Sigmoid colon (tissue), 3 donors: ENCODE measurements around the gene RPL18A.

Experiments
- POLR2A ChIP-seq, 2 donors: fragments of 450-650 bp; IDR thresholded peaks; one replicate each; pipeline ENCODE4 v1.6.1; 2016; ENCODE audit warnings: antibody characterized with exemption in 2 of 2, mild to moderate bottlenecking in 2 of 2, moderate library complexity in 2 of 2
- TF ChIP-seq, protein P1 (sequence below), 4 experiments: fragments of 450-650 bp in 3 of 4; fragments of 200-600 bp in 1 of 4; IDR thresholded peaks; one replicate each; pipeline ENCODE4 v1.5.1; 2016 to 2019; ENCODE audit warnings: antibody characterized with exemption in 4 of 4, mild to moderate bottlenecking in 3 of 4, moderate library complexity in 2 of 4

DNA sequence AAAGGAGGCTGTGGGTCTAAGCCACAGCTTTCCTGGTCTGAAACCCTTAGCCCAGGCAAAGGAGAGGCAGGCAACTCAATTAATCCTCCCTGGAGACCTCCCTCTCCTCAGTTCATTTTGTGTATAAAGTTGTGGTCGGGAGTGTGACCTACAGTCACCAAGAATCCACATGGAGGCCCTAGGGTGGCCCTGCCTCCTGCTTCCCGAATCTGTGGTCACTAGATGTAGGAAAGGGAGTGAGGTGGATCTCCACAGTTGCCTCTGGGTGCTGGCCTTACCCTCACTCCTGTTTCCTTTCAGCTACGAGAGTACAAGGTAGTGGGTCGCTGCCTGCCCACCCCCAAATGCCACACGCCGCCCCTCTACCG is 1.3 kb downstream of the RPL18A start:
- TF ChIP-seq, protein P1, sequence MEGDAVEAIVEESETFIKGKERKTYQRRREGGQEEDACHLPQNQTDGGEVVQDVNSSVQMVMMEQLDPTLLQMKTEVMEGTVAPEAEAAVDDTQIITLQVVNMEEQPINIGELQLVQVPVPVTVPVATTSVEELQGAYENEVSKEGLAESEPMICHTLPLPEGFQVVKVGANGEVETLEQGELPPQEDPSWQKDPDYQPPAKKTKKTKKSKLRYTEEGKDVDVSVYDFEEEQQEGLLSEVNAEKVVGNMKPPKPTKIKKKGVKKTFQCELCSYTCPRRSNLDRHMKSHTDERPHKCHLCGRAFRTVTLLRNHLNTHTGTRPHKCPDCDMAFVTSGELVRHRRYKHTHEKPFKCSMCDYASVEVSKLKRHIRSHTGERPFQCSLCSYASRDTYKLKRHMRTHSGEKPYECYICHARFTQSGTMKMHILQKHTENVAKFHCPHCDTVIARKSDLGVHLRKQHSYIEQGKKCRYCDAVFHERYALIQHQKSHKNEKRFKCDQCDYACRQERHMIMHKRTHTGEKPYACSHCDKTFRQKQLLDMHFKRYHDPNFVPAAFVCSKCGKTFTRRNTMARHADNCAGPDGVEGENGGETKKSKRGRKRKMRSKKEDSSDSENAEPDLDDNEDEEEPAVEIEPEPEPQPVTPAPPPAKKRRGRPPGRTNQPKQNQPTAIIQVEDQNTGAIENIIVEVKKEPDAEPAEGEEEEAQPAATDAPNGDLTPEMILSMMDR (IDR thresholded peaks at IDR 0.05): no peak
- no peak for TF ChIP-seq POLR2A (IDR thresholded peaks at IDR 0.05)
